H1 (cell line): Measurements from ENCODE around the gene ALG11. TPM values are rescaled to one million over a fixed set of nuclear protein-coding genes. Genes with fewer than 3 reads are reported as not detected.

Experiments used
- CTCF ChIA-PET: fragments of 300-600 bp; sonication (Branson Sonifier 250); formaldehyde crosslinking; loops from one replicate; lab custom pipeline; 2021; ENCODE audit not compliant: partially characterized antibody; lab: Charles Lee
- POLR2A ChIA-PET: fragments of 300-600 bp; sonication (Branson Sonifier 250); formaldehyde crosslinking; loops from one replicate; lab custom pipeline; 2021; ENCODE audit warnings: inconsistent platforms; ENCODE audit not compliant: partially characterized antibody; lab: Charles Lee
- DNase-seq, 2 experiments: peaks; one replicate each; pipeline versions ENCODE4 v3.0.0 to v3.0.0-alpha.2; 2010 to 2022; ENCODE audit warnings: low spot score in 2 of 2, low read depth in 1 of 2, mixed read lengths in 1 of 2
- FAIRE-seq: peaks from 2 replicates; lab custom pipeline; 2011; peaks lifted over from hg19 to GRCh38; lab: Jason Lieb, UNC
- H2AFZ ChIP-seq: 2 replicates; pipeline ENCODE4 v1.8.1; 2012; ENCODE audit warnings: low read length, inconsistent platforms
- H2AK5ac ChIP-seq: 2 replicates; pipeline ENCODE4 v1.6.1; 2013; ENCODE audit warnings: low read depth, low read length
- H2BK120ac ChIP-seq: replicated peaks from 2 replicates; pipeline ENCODE3; 2013; ENCODE audit warnings: low read depth, low read length, inconsistent platforms
- H2BK12ac ChIP-seq: 2 replicates; pipeline ENCODE4 v1.6.1; 2013; ENCODE audit warnings: low read depth, low read length
- H2BK15ac ChIP-seq: 2 replicates; pipeline ENCODE4 v1.6.1; 2013; ENCODE audit warnings: low read length
- H2BK20ac ChIP-seq: 2 replicates; pipeline ENCODE4 v1.6.1; 2013; ENCODE audit warnings: low read length
- H2BK5ac ChIP-seq: 2 replicates; pipeline ENCODE4 v1.6.1; 2013; ENCODE audit warnings: low read depth, low read length
- H3K14ac ChIP-seq: 2 replicates; pipeline ENCODE4 v1.6.1; 2013; ENCODE audit warnings: inconsistent platforms; ENCODE audit not compliant: insufficient read length
- H3K18ac ChIP-seq: 2 replicates; pipeline ENCODE4 v1.6.1; 2013; ENCODE audit warnings: low read length; ENCODE audit errors: extremely low read depth
- H3K23ac ChIP-seq: 2 replicates; pipeline ENCODE4 v1.6.1; 2013; ENCODE audit warnings: inconsistent platforms; ENCODE audit not compliant: insufficient read length
- H3K23me2 ChIP-seq: 2 replicates; pipeline ENCODE4 v1.6.1; 2013; ENCODE audit warnings: low read depth, low read length
- H3K27ac ChIP-seq: 2 replicates; pipeline ENCODE4 v1.6.1; 2011; ENCODE audit warnings: low read depth, low read length, inconsistent platforms
- H3K27me3 ChIP-seq, 4 experiments: replicated peaks in 1 of 4; 1 replicate in 1 of 4; 2 replicates in 3 of 4; pipeline versions ENCODE4 v1.6.1 to v1.8.1; 2011 to 2013; ENCODE audit warnings: low read length in 3 of 4, mild to moderate bottlenecking in 3 of 4, inconsistent platforms in 2 of 4, mixed read lengths in 2 of 4, moderate library complexity in 1 of 4; ENCODE audit not compliant: control insufficient read depth in 3 of 4, insufficient read depth in 3 of 4; ENCODE audit errors: extremely low read depth in 1 of 4
- H3K36me3 ChIP-seq, 4 experiments: 2 replicates each; pipeline versions ENCODE4 v1.6.1 to v1.8.1; 2011 to 2013; ENCODE audit warnings: mild to moderate bottlenecking in 4 of 4, low read length in 3 of 4, moderate library complexity in 2 of 4, control low read depth in 1 of 4, inconsistent platforms in 1 of 4; ENCODE audit not compliant: insufficient read depth in 4 of 4, control insufficient read depth in 2 of 4
- H3K4ac ChIP-seq: replicated peaks from 2 replicates; pipeline ENCODE3; 2013; ENCODE audit warnings: low read length, low read depth, mixed read lengths, inconsistent platforms; ENCODE audit not compliant: insufficient read length
- H3K4me1 ChIP-seq, 4 experiments: replicated peaks in 1 of 4; 1 replicate in 1 of 4; 2 replicates in 3 of 4; pipeline versions ENCODE4 v1.6.1 to v1.8.1; 2011 to 2013; ENCODE audit warnings: low read length in 3 of 4, inconsistent platforms in 2 of 4, mixed read lengths in 1 of 4; ENCODE audit not compliant: insufficient read depth in 4 of 4, control insufficient read depth in 3 of 4
- H3K4me2 ChIP-seq, 2 experiments: 2 replicates each; pipeline versions ENCODE4 v1.6.1 to v1.8.1; 2011 to 2013; ENCODE audit warnings: low read depth in 2 of 2, low read length in 2 of 2, control low read depth in 1 of 2, inconsistent platforms in 1 of 2, mild to moderate bottlenecking in 1 of 2; ENCODE audit not compliant: insufficient read depth in 1 of 2
- H3K4me3 ChIP-seq, 4 experiments: fragments of 200-600, 300-600 bp in 1 of 4; sonication (generic), shearing (Covaris generic), sonication (Bioruptor Twin) in 1 of 4; 2 replicates each; pipeline versions ENCODE4 v1.5.1 to v1.8.1; 2011 to 2016; ENCODE audit warnings: low read length in 4 of 4, low read depth in 3 of 4, control low read depth in 2 of 4, inconsistent platforms in 2 of 4, mild to moderate bottlenecking in 2 of 4, mixed read lengths in 1 of 4, moderate library complexity in 1 of 4; ENCODE audit not compliant: insufficient read depth in 2 of 4; ENCODE audit errors: extremely low read depth in 1 of 4
- H3K56ac ChIP-seq: replicated peaks from 2 replicates; pipeline ENCODE3; 2013; ENCODE audit warnings: low read depth, mild to moderate bottlenecking, mixed read lengths, low read length, inconsistent platforms; ENCODE audit not compliant: insufficient read length
- H3K79me1 ChIP-seq: 2 replicates; pipeline ENCODE4 v1.6.1; 2013; ENCODE audit warnings: low read depth, low read length, control low read depth
- H3K79me2 ChIP-seq, 2 experiments: 2 replicates each; pipeline versions ENCODE4 v1.6.1 to v1.8.1; 2012 to 2013; ENCODE audit warnings: low read length in 2 of 2, mild to moderate bottlenecking in 2 of 2, inconsistent platforms in 1 of 2; ENCODE audit not compliant: insufficient read depth in 2 of 2, control insufficient read depth in 1 of 2
- H3K9ac ChIP-seq, 4 experiments: replicated peaks in 1 of 4; 1 replicate in 1 of 4; 2 replicates in 3 of 4; pipeline versions ENCODE4 v1.6.1 to v1.8.1; 2011 to 2013; ENCODE audit warnings: low read depth in 3 of 4, low read length in 3 of 4, control low read depth in 2 of 4, mild to moderate bottlenecking in 2 of 4, moderate library complexity in 2 of 4, inconsistent platforms in 1 of 4; ENCODE audit errors: extremely low read depth in 1 of 4
- H3K9me3 ChIP-seq, 2 experiments: 2 replicates each; pipeline versions ENCODE4 v1.6.1 to v1.8.1; 2012 to 2013; ENCODE audit warnings: mild to moderate bottlenecking in 2 of 2, moderate library complexity in 2 of 2, control low read depth in 1 of 2, inconsistent platforms in 1 of 2, low read depth in 1 of 2, low read length in 1 of 2, mixed read lengths in 1 of 2; ENCODE audit not compliant: insufficient read depth in 2 of 2
- H4K20me1 ChIP-seq, 2 experiments: replicated peaks in 1 of 2; 2 replicates each; pipeline versions ENCODE3 to v1.8.1; 2011 to 2013; ENCODE audit warnings: inconsistent platforms in 2 of 2, low read length in 2 of 2, mild to moderate bottlenecking in 1 of 2; ENCODE audit not compliant: insufficient read depth in 2 of 2, control insufficient read depth in 1 of 2
- H4K5ac ChIP-seq: 2 replicates; pipeline ENCODE4 v1.6.1; 2013; ENCODE audit warnings: low read length, low read depth, mixed read lengths, inconsistent platforms; ENCODE audit not compliant: insufficient read length
- H4K8ac ChIP-seq: 2 replicates; pipeline ENCODE4 v1.8.0; 2013; ENCODE audit warnings: mild to moderate bottlenecking, moderate library complexity, low read length, inconsistent platforms; ENCODE audit not compliant: insufficient read depth; ENCODE audit errors: extremely low read depth
- H4K91ac ChIP-seq: replicated peaks from 2 replicates; pipeline ENCODE3; 2013; ENCODE audit warnings: low read length, mixed read lengths, inconsistent platforms; ENCODE audit not compliant: insufficient read length
- ATF3 ChIP-seq: IDR thresholded peaks from 2 replicates; pipeline ENCODE4 v1.6.1; 2011; ENCODE audit warnings: low read depth, mild to moderate bottlenecking, low read length; ENCODE audit not compliant: insufficient read depth
- BRCA1 ChIP-seq: IDR thresholded peaks from 2 replicates; pipeline ENCODE4 v1.6.1; 2012; ENCODE audit warnings: low read depth, low read length, improper control_type of control experiment
- CEBPB ChIP-seq: IDR thresholded peaks from 2 replicates; pipeline ENCODE4 v1.6.1; 2012; ENCODE audit warnings: low read depth, low read length
- CHD2 ChIP-seq: IDR thresholded peaks from 2 replicates; pipeline ENCODE4 v1.6.1; 2012; ENCODE audit warnings: low read length, improper control_type of control experiment
- CREB1 ChIP-seq: IDR thresholded peaks from 2 replicates; pipeline ENCODE4 v1.6.1; 2012; ENCODE audit warnings: inconsistent platforms
- GTF2F1 ChIP-seq: IDR thresholded peaks from 2 replicates; pipeline ENCODE4 v1.6.1; 2012; ENCODE audit warnings: low read depth, low read length, improper control_type of control experiment, borderline replicate concordance
- JUN ChIP-seq: IDR thresholded peaks from 2 replicates; pipeline ENCODE4 v1.6.1; 2011; ENCODE audit warnings: low read depth, mild to moderate bottlenecking, improper control_type of control experiment, low read length
- RAD21 ChIP-seq, 2 experiments: IDR thresholded peaks in 1 of 2; conservative IDR thresholded peaks in 1 of 2; 2 replicates each; pipeline ENCODE4 v1.6.1; 2011; ENCODE audit warnings: low read depth in 2 of 2, low read length in 2 of 2, improper control_type of control experiment in 1 of 2, inconsistent platforms in 1 of 2, mild to moderate bottlenecking in 1 of 2, moderate library complexity in 1 of 2
- RNF2 ChIP-seq: fragments of 200-900, 300-1000 bp; sonication (generic); IDR thresholded peaks from 2 replicates; pipeline ENCODE4 v1.7.1; 2016; ENCODE audit warnings: borderline replicate concordance, low read depth, mild to moderate bottlenecking, antibody characterized with exemption, low read length; ENCODE audit not compliant: poor library complexity, severe bottlenecking; ENCODE audit errors: missing control alignments
- SAP30 ChIP-seq: fragments of 300-600 bp; sonication (generic); IDR thresholded peaks from 2 replicates; pipeline ENCODE4 v1.7.1; 2012; ENCODE audit warnings: low read length, moderate library complexity, mild to moderate bottlenecking, inconsistent platforms; ENCODE audit not compliant: insufficient read depth, insufficient replicate concordance
- SIN3A ChIP-seq, 2 experiments: IDR thresholded peaks in 1 of 2; conservative IDR thresholded peaks in 1 of 2; 2 replicates each; pipeline ENCODE4 v1.6.1; 2011 to 2012; ENCODE audit warnings: low read length in 2 of 2, improper control_type of control experiment in 1 of 2, low read depth in 1 of 2, mild to moderate bottlenecking in 1 of 2
- SP1 ChIP-seq: IDR thresholded peaks from 2 replicates; pipeline ENCODE4 v1.6.1; 2011; ENCODE audit warnings: low read depth, low read length
- SP2 ChIP-seq: IDR thresholded peaks from 2 replicates; pipeline ENCODE4 v1.6.1; 2012; ENCODE audit warnings: mild to moderate bottlenecking, low read length, inconsistent platforms
- TCF12 ChIP-seq: IDR thresholded peaks from 2 replicates; pipeline ENCODE4 v1.6.1; 2011; ENCODE audit warnings: low read depth, mild to moderate bottlenecking, low read length
- WGBS, 2 experiments: shearing (Covaris generic) in 1 of 2; methylation state at CpG; one replicate each; pipeline versions ENCODE4 v1.1.6 to v1.1.7; 2013 to 2015; ENCODE audit warnings: low lambda C conversion rate in 2 of 2, mixed read lengths in 2 of 2, inconsistent platforms in 1 of 2, low coverage in 1 of 2, missing lambda C conversion rate in 1 of 2; ENCODE audit not compliant: insufficient replicate concordance in 2 of 2, insufficient coverage in 1 of 2, insufficient read length in 1 of 2; ENCODE audit errors: extremely low coverage in 1 of 2, missing lambda C conversion rate in 1 of 2; 5-methylcytosine and 5-hydroxymethylcytosine counted together
- polyA plus RNA-seq, 7 experiments: library from polyadenylated mRNA; depleted of rRNA in 3 of 7; stranded (reverse) in 5 of 7; unstranded in 2 of 7; fragments of >200 nt in 5 of 7; fragments of 200-250 nt in 2 of 7; gene quantifications; 1 replicate in 5 of 7; 2 replicates in 1 of 7; 4 replicates in 1 of 7; pipeline versions ENCODE4 v1.2.1 to v1.2.3, GENCODE V29; 2011 to 2013; ENCODE audit warnings: missing spikeins in 2 of 7, mixed read lengths in 2 of 7
- total RNA-seq: library from RNA; stranded (reverse); fragmentation: NEBNext Ultra II Directional; extraction: Animal tissue kit (Norgen Biotek cat#: 25700); gene quantifications from 2 replicates; pipeline ENCODE4 v1.2.1, GENCODE V29; 2021

Gene ALG11
- total and polyA plus RNA-seq, 2 of the 8 experiments (the other 6 are each of a cell fraction or from before 2014, with no cell fraction given) = 5.2 to 39.9 TPM

GRCh38 chr13:51976890-51977289, 35.3 kb upstream of the ALG11 start:
- Histone ChIP-seq H3K23ac (no peak overlapping the region), H2BK12ac (no peak overlapping the region), H3K36me3 (no peaks in the 10 kb centered on the region), H2BK5ac (no peak overlapping the region), H3K18ac (no peak overlapping the region), H3K4me1 (peaks cover 0 to 4% (median 2%) of the 10 kb centered on the region in 4 experiments; a peak in 4 of 7 replicates), H3K14ac (no peak overlapping the region), H3K4ac (no peak overlapping the region), H3K4me3 (no peak overlapping the region), H2BK120ac (no peak overlapping the region), H4K8ac (no peak overlapping the region), H3K9ac (no peak overlapping the region), H4K20me1 (no peaks in the 10 kb centered on the region), H2AFZ (no peak overlapping the region), H3K23me2 (no peaks in the 10 kb centered on the region), H3K56ac (no peak overlapping the region), H4K91ac (no peak overlapping the region), H2AK5ac (no peak overlapping the region), H3K79me2 (no peaks in the 10 kb centered on the region), H2BK20ac (no peak overlapping the region), H4K5ac (no peak overlapping the region), H3K9me3 (no peaks in the 10 kb centered on the region), H2BK15ac (no peak overlapping the region), H3K27me3 (no peaks in the 10 kb centered on the region), H3K4me2 (no peak overlapping the region), H3K79me1 (no peaks in the 10 kb centered on the region; the same call in 1 of the 2 replicates), H3K27ac (no peak overlapping the region)
- DNase-seq = no peak
- 86% methylated on average over 5 of the region's 5 CpGs; no CpG with 5 or more reads in 1 of the 2 experiments for WGBS, 2 experiments
- CTCF ChIA-PET = interaction anchor here (1.1 to 5.6 kb wide), 7 partner anchors 12 to 53 kb away, joined by 3 to 28 read pairs (median 9); no protein-coding TSS in a partner anchor
- FAIRE-seq = no peak
- POLR2A ChIA-PET = no interaction called here
- TF ChIP-seq CHD2 (no peak), TCF12 (no peak), SIN3A (conservative IDR thresholded peaks at IDR 0.05 in 1 of 2, IDR thresholded peaks at IDR 0.05 in 1 of 2; ENCODE audit: low read depth in 1 of 2, low read length in 2 of 2) (no peak), CEBPB (no peak), RNF2 (no peak), RAD21 (IDR thresholded peaks at IDR 0.05 in 1 of 2, conservative IDR thresholded peaks at IDR 0.05 in 1 of 2; ENCODE audit: low read depth in 2 of 2, low read length in 2 of 2) (no peak), BRCA1 (no peak), JUN (no peak), ATF3 (no peak), CREB1 (no peak), SAP30 (no peak), GTF2F1 (no peak), SP1 (no peak), SP2 (no peak)
